GM12891 (cell line): ENCODE measurements around the gene PARD3.

ENCODE experiments used
- DNase-seq: peaks from one replicate; pipeline ENCODE4 v3.0.0; 2011; ENCODE audit warnings: low spot score; ENCODE audit not compliant: insufficient read length
- FAIRE-seq: peaks from 2 replicates; lab custom pipeline; 2011; peaks lifted over from hg19 to GRCh38; lab: Jason Lieb, UNC
- PAX5 ChIP-seq: IDR thresholded peaks from 2 replicates; pipeline ENCODE4 v1.6.1; 2011; ENCODE audit warnings: low read length, moderate library complexity, mild to moderate bottlenecking; ENCODE audit not compliant: insufficient read depth, severe bottlenecking
- POLR2A ChIP-seq: IDR thresholded peaks from 2 replicates; pipeline ENCODE4 v1.6.1; 2011; ENCODE audit warnings: low read depth, low read length, control low read depth
- POLR2AphosphoS5 ChIP-seq: IDR thresholded peaks from 2 replicates; pipeline ENCODE4 v1.6.1; 2011; ENCODE audit warnings: low read depth, low read length, control low read depth
- POU2F2 ChIP-seq: IDR thresholded peaks from 2 replicates; pipeline ENCODE4 v1.6.1; 2011; ENCODE audit warnings: low read depth, mild to moderate bottlenecking, control low read depth, low read length, moderate library complexity
- SPI1 ChIP-seq: IDR thresholded peaks from 2 replicates; pipeline ENCODE4 v1.6.1; 2011; ENCODE audit warnings: low read depth, low read length, control low read depth
- TAF1 ChIP-seq: IDR thresholded peaks from 2 replicates; pipeline ENCODE4 v1.6.1; 2011; ENCODE audit warnings: low read depth, low read length, control low read depth

PARD3 gene

GRCh38 chr10:34109495-34109894 lies 705.6 kb downstream of the PARD3 start:
- DNase-seq: no peak
- TF ChIP-seq SPI1: no peak
- TF ChIP-seq POU2F2: no peak
- no peak for TF ChIP-seq POLR2AphosphoS5
- no peak for FAIRE-seq

GRCh38 chr10:34107626-34108516 lies 707.2 kb downstream of the PARD3 start:
- TF ChIP-seq POU2F2: no peak
- TF ChIP-seq POLR2AphosphoS5: no peak
- TF ChIP-seq TAF1: no peak
- no peak for TF ChIP-seq POLR2A
- no peak for TF ChIP-seq PAX5
- no peak for TF ChIP-seq SPI1
- no peak for FAIRE-seq
- DNase-seq: no peak

GRCh38 chr10:34106356-34106885 lies 708.7 kb downstream of the PARD3 start:
- FAIRE-seq (no peak), DNase-seq (no peak)
- TF ChIP-seq TAF1 (no peak), SPI1 (no peak), POU2F2 (no peak), POLR2AphosphoS5 (no peak), POLR2A (no peak), PAX5 (no peak)

GRCh38 chr10:34104829-34105572 lies 710.1 kb downstream of the PARD3 start:
- FAIRE-seq (no peak), DNase-seq (no peak)
- TF ChIP-seq POLR2A: no peak
- TF ChIP-seq POLR2AphosphoS5: no peak
- TF ChIP-seq SPI1: no peak
- no peak for TF ChIP-seq POU2F2
- TF ChIP-seq TAF1: no peak
- no peak for TF ChIP-seq PAX5

- DNase-seq (no peak), FAIRE-seq (no peak)
- no peak for TF ChIP-seq SPI1
- no peak for TF ChIP-seq PAX5
- TF ChIP-seq TAF1: no peak
- no peak for TF ChIP-seq POU2F2
- TF ChIP-seq POLR2AphosphoS5: no peak
Observed at GRCh38 chr10:34102893-34103506, 712.1 kb downstream of the PARD3 start.

GRCh38 chr10:34102237-34102673 lies 712.8 kb downstream of the PARD3 start:
- FAIRE-seq: no peak
- DNase-seq: no peak
- TF ChIP-seq POLR2A: no peak
- TF ChIP-seq POLR2AphosphoS5: no peak
- no peak for TF ChIP-seq PAX5
- no peak for TF ChIP-seq SPI1
- no peak for TF ChIP-seq TAF1
- TF ChIP-seq POU2F2: no peak

- FAIRE-seq: no peak
- no peak for DNase-seq
- TF ChIP-seq PAX5 (no peak), TAF1 (no peak), POLR2AphosphoS5 (no peak), POU2F2 (no peak), POLR2A (no peak), SPI1 (no peak)
Observed at GRCh38 chr10:34101001-34101400, 714.1 kb downstream of the PARD3 start.

- FAIRE-seq (no peak), DNase-seq (no peak)
- TF ChIP-seq POLR2A (no peak), SPI1 (no peak), POLR2AphosphoS5 (no peak), PAX5 (no peak), POU2F2 (no peak), TAF1 (no peak)
Observed at GRCh38 chr10:34098821-34099567, 716.1 kb downstream of the PARD3 start.
